Osteocyte (in vitro differentiated cells): ENCODE results near the gene HMSD. TPM values are rescaled to one million over a fixed set of nuclear protein-coding genes. Genes with fewer than 3 reads are reported as not detected.

ENCODE experiments used
- DNase-seq: peaks from one replicate; pipeline ENCODE4 v3.0.0; 2021; ENCODE audit warnings: mixed read lengths; ENCODE audit not compliant: unreplicated experiment; ENCODE audit errors: extremely low spot score
- H3K27ac Mint-ChIP-seq: one replicate; pipeline ENCODE4 v1.8.0; 2021; ENCODE audit warnings: mild to moderate bottlenecking, mixed read lengths; ENCODE audit not compliant: unreplicated experiment
- H3K27me3 Mint-ChIP-seq: one replicate; pipeline ENCODE4 v1.8.0; 2021; ENCODE audit warnings: mixed read lengths; ENCODE audit not compliant: unreplicated experiment
- H3K36me3 Mint-ChIP-seq: one replicate; pipeline ENCODE4 v1.8.0; 2021; ENCODE audit warnings: mixed read lengths; ENCODE audit not compliant: unreplicated experiment
- H3K4me1 Mint-ChIP-seq: one replicate; pipeline ENCODE4 v1.8.0; 2021; ENCODE audit warnings: mixed read lengths; ENCODE audit not compliant: unreplicated experiment
- H3K4me3 Mint-ChIP-seq: one replicate; pipeline ENCODE4 v1.8.0; 2021; ENCODE audit warnings: mild to moderate bottlenecking, moderate library complexity, mixed read lengths; ENCODE audit not compliant: unreplicated experiment
- H3K9me3 Mint-ChIP-seq: one replicate; pipeline ENCODE4 v1.8.0; 2021; ENCODE audit warnings: mixed read lengths; ENCODE audit not compliant: unreplicated experiment
- total RNA-seq: library from RNA; stranded (reverse); gene quantifications from 2 replicates; pipeline ENCODE4 v1.2.1, GENCODE V29; 2021
- TF ChIP-seq, protein P1 (sequence below): fragments of 200-600 bp; sonication (generic); IDR thresholded peaks from 2 replicates; pipeline ENCODE4 v1.5.0; 2021; ENCODE audit warnings: antibody characterized with exemption, mild to moderate bottlenecking, moderate library complexity

HMSD gene
- total RNA-seq, 1 donor from 2014 or later = not detected

DNA sequence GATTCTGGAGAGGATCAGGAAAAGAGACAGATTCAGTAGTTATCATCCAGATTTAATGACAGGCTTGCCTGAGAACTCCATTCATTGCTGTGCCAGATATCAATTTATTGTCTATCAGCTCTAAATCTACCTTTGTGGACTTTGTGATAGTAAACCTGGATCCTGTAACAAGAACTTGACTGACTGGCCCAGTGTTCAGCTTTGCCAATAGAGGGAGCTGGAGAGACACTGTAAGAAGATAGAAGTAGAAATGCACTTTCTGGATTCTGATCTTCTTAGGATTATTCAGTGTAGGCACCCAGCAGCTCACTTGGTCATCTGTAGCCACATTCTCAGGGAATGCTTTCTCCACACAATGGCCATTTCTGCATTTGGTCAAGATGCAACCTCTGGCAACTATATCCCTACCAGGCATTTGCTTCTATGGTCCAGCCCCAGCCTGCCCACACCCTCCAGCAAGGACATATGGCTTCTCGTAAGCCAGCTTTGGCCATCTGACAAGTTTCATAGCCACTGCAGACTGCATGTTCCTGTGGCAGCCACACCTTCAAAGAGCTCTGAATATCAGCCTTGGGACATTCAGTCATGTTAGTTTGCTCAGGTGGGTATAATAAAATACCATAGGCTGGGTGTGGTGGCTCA, 14.6 kb downstream of the HMSD start:
- no peaks in the 10 kb centered on the region for H3K9me3 Mint-ChIP-seq
- H3K4me3 Mint-ChIP-seq = no peak overlapping the region
- no peaks in the 10 kb centered on the region for H3K4me1 Mint-ChIP-seq
- no peak overlapping the region for H3K27ac Mint-ChIP-seq
- peaks cover 39% of the 10 kb centered on the region for H3K27me3 Mint-ChIP-seq
- TF ChIP-seq, protein P1, sequence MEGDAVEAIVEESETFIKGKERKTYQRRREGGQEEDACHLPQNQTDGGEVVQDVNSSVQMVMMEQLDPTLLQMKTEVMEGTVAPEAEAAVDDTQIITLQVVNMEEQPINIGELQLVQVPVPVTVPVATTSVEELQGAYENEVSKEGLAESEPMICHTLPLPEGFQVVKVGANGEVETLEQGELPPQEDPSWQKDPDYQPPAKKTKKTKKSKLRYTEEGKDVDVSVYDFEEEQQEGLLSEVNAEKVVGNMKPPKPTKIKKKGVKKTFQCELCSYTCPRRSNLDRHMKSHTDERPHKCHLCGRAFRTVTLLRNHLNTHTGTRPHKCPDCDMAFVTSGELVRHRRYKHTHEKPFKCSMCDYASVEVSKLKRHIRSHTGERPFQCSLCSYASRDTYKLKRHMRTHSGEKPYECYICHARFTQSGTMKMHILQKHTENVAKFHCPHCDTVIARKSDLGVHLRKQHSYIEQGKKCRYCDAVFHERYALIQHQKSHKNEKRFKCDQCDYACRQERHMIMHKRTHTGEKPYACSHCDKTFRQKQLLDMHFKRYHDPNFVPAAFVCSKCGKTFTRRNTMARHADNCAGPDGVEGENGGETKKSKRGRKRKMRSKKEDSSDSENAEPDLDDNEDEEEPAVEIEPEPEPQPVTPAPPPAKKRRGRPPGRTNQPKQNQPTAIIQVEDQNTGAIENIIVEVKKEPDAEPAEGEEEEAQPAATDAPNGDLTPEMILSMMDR = peak; percentile 86
- no peak for DNase-seq
- H3K36me3 Mint-ChIP-seq = no peaks in the 10 kb centered on the region

DNA sequence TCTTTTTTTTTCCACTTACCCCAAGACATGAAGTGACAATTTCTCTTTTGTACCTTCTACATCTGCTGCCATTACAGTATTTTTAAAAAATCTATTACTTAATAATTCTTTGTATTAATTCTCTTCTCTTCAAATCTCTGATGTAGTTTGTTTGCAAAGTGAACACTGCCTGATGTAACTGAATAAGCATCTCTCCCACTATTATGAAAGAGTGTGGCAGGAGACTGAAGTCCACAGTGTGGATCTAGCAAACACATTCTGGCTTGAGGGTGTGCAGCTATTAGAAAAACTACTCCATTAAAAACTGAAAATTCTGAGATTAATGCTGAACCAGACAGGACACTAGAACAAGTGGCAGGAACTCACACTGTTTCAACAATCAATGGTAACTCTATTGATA, 15.8 kb downstream of the HMSD start:
- no peak overlapping the region for H3K4me3 Mint-ChIP-seq
- TF ChIP-seq, protein P1 = no peak
- H3K36me3 Mint-ChIP-seq = no peaks in the 10 kb centered on the region
- no peak overlapping the region for H3K27ac Mint-ChIP-seq
- DNase-seq = no peak
- H3K9me3 Mint-ChIP-seq = no peaks in the 10 kb centered on the region
- H3K4me1 Mint-ChIP-seq = peaks cover 11% of the 10 kb centered on the region
- peaks cover 29% of the 10 kb centered on the region for H3K27me3 Mint-ChIP-seq

- H3K9me3 Mint-ChIP-seq = no peaks in the 10 kb centered on the region
- no peaks in the 10 kb centered on the region for H3K36me3 Mint-ChIP-seq
- no peak overlapping the region for H3K4me3 Mint-ChIP-seq
- TF ChIP-seq, protein P1 = no peak
- peaks cover 14% of the 10 kb centered on the region for H3K4me1 Mint-ChIP-seq
- no peak for DNase-seq
- H3K27me3 Mint-ChIP-seq = peaks cover 24% of the 10 kb centered on the region
- H3K27ac Mint-ChIP-seq = no peak overlapping the region
Measured at GRCh38 chr18:63965716-63966330, 16.7 kb downstream of the HMSD start.

DNA sequence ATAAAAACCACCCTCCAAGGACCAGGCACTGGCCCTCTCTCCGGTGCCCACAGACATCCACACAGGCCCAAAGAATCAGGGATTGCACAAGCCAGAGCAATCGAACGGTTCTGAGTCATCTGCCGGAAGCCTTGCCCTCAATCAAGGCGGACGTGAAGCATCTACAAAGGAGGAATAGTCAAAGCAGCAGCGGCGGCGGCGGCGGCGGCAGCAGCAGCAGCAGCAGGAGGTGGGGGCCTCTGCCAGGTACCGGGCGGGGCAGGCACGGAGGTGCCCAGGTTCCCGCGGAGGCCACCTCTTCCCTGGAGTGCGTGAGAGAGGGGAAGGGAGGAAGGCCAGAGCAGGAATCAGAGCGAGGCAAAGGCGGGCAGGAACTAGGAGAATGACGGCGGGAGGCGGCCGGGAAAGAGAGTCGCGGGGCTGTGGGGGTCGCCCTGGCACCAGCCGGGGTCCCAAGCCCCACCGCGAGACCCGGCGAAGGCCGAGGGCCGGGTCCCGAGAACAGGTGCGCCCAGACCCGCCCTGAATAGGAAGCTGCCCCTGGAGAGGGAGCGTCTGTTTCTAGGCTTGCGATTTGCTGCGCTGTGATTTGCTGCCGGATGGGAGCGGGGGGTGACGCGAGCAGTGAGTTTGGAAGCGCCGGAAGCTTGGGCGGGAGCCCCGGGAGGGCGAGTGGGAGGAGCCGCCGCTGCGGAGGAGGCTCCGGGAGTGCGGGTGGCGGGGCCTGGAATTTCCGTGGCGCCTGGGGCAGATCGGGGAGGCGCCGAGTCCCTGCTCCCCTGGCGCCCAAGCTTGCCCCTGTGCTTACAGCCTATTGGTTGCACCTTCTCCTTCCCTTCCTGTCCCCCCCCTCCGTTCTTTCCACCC, 21.1 kb downstream of the HMSD start, which contains the start of gene SERPINB8:
SERPINB8 (plus strand) TSS at position 140 of the 867 bp plus-strand sequence. CDS start 8,228 bp downstream, outside the sequence.
- H3K9me3 Mint-ChIP-seq = no peaks in the 10 kb centered on the region
- H3K4me3 Mint-ChIP-seq = peak within 1 kb of the TSS; percentile 92
- H3K4me1 Mint-ChIP-seq = peaks cover 31% of the 10 kb centered on the region
- H3K27me3 Mint-ChIP-seq = peaks cover 10% of the 10 kb centered on the region
- TF ChIP-seq, protein P1 = no peak
- peak; percentile 98 for DNase-seq
- peak within 1 kb of the TSS; percentile 99 for H3K27ac Mint-ChIP-seq
- no peaks in the 10 kb centered on the region for H3K36me3 Mint-ChIP-seq

GRCh38 chr18:63970809-63971205, 21.7 kb downstream of the HMSD start:
- H3K9me3 Mint-ChIP-seq = no peaks in the 10 kb centered on the region
- H3K36me3 Mint-ChIP-seq = no peaks in the 10 kb centered on the region
- H3K27ac Mint-ChIP-seq = peak overlapping the region; percentile 99
- TF ChIP-seq, protein P1 = no peak
- peaks cover 4% of the 10 kb centered on the region for H3K27me3 Mint-ChIP-seq
- peak overlapping the region; percentile 92 for H3K4me3 Mint-ChIP-seq
- DNase-seq = no peak
- H3K4me1 Mint-ChIP-seq = peaks cover 37% of the 10 kb centered on the region
